Daoy (cell line): Measurements from ENCODE around the gene ZP2. TPM values are rescaled to one million over a fixed set of nuclear protein-coding genes. Genes with fewer than 3 reads are reported as not detected.

ENCODE experiments used
- DNase-seq: peaks from one replicate; pipeline ENCODE4 v3.0.0-alpha.2; 2015; ENCODE audit warnings: low read depth
- total RNA-seq: library from RNA; depleted of rRNA; stranded (reverse); fragments of >200 nt; shearing (Covaris generic); gene quantifications from 2 replicates; pipeline ENCODE4 v1.2.3, GENCODE V29; 2014; rRNA removed

Gene ZP2
- total RNA-seq, 1 experiment from 2014 or later, result not detected

DNA sequence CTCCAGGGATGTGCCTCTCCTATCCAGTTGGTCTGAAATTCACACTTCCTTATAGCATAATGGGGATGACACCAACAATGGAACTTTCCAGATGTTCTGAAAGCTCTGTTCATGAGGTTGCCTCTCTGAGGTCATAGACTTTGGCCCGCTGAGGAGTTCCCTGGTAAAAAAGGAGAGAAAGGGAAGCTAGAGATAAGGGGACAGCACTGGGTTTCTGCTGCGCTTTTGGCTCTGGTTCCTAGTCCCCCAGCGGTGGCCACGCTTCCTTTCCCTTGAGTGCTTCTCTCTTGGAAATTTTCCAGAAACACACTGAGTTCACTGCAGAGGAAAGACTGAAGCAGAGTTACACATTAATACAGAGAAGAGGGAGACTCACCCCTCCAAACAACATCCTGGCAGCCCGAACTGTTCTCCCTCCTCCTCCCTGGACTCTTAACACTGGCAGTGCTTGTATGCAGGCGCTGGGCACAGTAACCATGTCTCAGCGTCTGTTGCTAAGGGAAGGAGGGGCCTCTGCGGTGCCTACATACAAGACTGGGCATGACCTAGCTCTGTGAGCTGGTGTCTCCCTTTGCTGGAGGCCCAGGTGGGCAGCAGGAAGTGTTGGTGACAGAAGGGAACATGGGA, 60.9 kb downstream of the ZP2 start, which contains the start of gene DNAH3:
Gene DNAH3, minus strand, starts transcription at position 472 of the 627 bp plus-strand sequence. CDS start 527 bp downstream, outside the sequence.
- no peak for DNase-seq

Other genes starting within 250 kb of the ZP2 start
- gene DNAH3, start 60.7 kb downstream of the ZP2 start, total RNA-seq, result 0.06 TPM in 1 of 2 replicates, not detected in the other
- gene LDAF1, start 52.9 kb downstream of the ZP2 start, total RNA-seq, result 9.3 and 18.1 TPM in 2 replicates
- gene ANKS4B, start 22.1 kb upstream of the ZP2 start, total RNA-seq, result not detected in 2 replicates
- gene CRYM, start 66.7 kb upstream of the ZP2 start, total RNA-seq, result not detected in 2 replicates